Heart left ventricle (tissue), 13 donors: Measurements from ENCODE around the gene TSPOAP1.

ENCODE experiments used
- POLR2A ChIP-seq, 2 donors: fragments of 450-650 bp; IDR thresholded peaks; one replicate each; pipeline ENCODE4 v1.6.1; 2017; ENCODE audit warnings: antibody characterized with exemption in 2 of 2, mild to moderate bottlenecking in 2 of 2, moderate library complexity in 2 of 2
- TF ChIP-seq, protein P1 (sequence below), 12 donors: fragments of 200-600 bp; sonication (generic) in 4 of 12; IDR thresholded peaks; one replicate each; pipeline versions ENCODE4 v1.5.0 to v1.8.0; 2018 to 2022; ENCODE audit warnings: antibody characterized with exemption in 12 of 12, mild to moderate bottlenecking in 5 of 12
- donor health status: ischemic (EF 13 %, LVEDD 7.1; RV severe dilation, severe dysfunction).
- donor health status: DM: no; HTN: yes; CAD: no.
- donor health status: DM: no; HTN: no; CAD: no.
- donor health status: ischemic (EF 25% LVEDD 6.9; RV normal size, moderate dysfunction).
- donor health status: ischemic (EF 25% LVEDD 5.7; RV mildly dilated, moderate dysfunction).
- donor health status: ischemic (EF 35%, LVEDD 5.7; RV mildly dilated, moderate dysfunction).
- donor health status: nonischemic (EF 11% LVEDD 7.7; RV severe dilation, severe dysfunction).
- donor health status: DM: yes; HTN: yes; CAD: no.
- donor health status: PGD.
- donor health status: ischemic (EF 29% LVEDD 5.4; RV normal size, mild dysfunction).
- donor health status: nonischemic (EF 23%, LVEDD 6.1; RV moderate dilation, normal function).

- no peak for TF ChIP-seq POLR2A (IDR thresholded peaks at IDR 0.05)
- TF ChIP-seq, protein P1, sequence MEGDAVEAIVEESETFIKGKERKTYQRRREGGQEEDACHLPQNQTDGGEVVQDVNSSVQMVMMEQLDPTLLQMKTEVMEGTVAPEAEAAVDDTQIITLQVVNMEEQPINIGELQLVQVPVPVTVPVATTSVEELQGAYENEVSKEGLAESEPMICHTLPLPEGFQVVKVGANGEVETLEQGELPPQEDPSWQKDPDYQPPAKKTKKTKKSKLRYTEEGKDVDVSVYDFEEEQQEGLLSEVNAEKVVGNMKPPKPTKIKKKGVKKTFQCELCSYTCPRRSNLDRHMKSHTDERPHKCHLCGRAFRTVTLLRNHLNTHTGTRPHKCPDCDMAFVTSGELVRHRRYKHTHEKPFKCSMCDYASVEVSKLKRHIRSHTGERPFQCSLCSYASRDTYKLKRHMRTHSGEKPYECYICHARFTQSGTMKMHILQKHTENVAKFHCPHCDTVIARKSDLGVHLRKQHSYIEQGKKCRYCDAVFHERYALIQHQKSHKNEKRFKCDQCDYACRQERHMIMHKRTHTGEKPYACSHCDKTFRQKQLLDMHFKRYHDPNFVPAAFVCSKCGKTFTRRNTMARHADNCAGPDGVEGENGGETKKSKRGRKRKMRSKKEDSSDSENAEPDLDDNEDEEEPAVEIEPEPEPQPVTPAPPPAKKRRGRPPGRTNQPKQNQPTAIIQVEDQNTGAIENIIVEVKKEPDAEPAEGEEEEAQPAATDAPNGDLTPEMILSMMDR (IDR thresholded peaks at IDR 0.05): no peak
These were observed 9.1 kb downstream of the TSPOAP1 start for GRCh38 chr17:58319173-58320162.
